Measurements from ENCODE around the gene TH. TPM values are rescaled to one million over a fixed set of nuclear protein-coding genes. Genes with fewer than 3 reads are reported as not detected.

The TH gene
- total RNA-seq, 2 donors from 2014 or later, result not detected

DNA sequence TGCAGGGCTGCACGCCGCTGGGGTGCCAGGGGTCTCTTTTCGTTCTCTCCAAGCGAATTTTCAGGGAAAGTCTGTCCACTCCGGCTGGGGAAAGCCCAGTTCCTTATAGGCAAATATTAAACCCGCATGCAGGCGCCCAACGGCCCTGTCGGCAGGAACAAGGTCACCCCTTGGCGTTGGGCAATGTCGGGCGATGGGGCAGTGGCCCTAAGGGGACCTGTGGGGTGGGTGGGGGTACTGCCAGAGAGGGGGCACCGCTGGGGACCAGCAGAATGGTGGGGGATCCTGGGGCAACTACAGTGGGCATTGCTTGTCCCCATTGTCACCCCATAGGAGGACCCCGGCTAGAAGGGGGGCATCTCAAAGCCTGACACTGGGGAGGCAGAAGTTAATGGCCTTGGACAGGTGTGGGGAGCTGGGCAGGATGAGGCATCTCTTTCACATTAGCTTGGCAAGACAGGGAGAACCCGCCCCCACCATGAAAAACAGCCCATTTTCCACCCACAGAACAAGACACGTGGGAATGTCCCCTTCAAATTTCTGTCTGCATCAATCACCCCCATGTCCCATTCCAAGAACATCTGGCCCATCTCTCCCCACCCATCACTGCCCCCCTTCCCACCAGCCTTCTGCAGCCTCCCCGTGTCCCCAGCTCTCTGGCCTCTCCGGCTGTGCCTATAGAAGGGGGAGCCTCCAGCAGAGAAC is 26.9 kb downstream of the TH start:
- DNase-seq (ENCODE audit: low spot score in 2 of 2), result no peak
- H3K36me3 Mint-ChIP-seq, result no peaks in the 10 kb centered on the region
- ATAC-seq, result no peak
- no peaks in the 10 kb centered on the region for H3K9me3 Mint-ChIP-seq
- H3K27ac Mint-ChIP-seq, result no peak overlapping the region

DNA sequence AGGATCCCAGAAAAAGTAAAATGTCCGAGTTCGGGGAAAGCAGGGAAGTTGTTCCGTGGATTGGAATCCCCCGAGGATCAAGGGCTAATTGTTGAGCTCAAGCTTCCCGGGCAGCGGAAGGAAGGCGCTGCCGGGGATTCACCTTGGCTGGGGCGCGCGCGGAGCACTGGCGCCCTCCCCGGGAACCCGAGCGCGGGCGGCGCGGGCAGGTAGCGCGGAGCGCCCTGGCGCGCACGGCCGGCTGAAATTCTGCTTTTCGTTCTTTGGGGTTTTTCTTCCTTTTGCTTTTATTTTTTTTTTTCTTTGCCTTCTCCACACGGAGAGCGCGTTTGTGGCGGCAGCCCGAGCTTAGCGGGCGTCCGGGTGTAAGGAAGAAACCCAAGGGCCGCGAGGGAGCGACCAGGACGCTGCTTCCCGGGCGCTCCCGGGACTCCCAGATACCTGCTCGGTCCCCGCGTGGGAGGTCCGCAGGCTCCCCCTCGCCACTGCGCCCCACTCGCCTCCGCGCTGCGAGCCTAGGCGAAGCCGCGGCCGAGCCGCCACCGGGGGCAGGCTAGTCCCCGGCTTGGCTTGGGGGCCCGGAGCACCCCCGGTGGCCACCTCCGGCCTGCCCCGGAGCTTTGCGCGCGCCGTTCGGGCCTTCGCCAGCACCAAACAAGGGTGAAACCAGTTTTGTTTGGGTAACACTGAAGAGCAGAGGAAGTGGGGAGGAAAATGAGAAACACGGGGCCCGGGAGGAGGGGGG is 27.6 kb downstream of the TH start:
- ATAC-seq, result peak in 1 of 2 donors; percentile 30
- Mint-ChIP-seq H3K27ac (no peak overlapping the region), H3K36me3 (no peaks in the 10 kb centered on the region), H3K9me3 (no peaks in the 10 kb centered on the region)
- no peak for DNase-seq (ENCODE audit: low spot score in 2 of 2)

DNA sequence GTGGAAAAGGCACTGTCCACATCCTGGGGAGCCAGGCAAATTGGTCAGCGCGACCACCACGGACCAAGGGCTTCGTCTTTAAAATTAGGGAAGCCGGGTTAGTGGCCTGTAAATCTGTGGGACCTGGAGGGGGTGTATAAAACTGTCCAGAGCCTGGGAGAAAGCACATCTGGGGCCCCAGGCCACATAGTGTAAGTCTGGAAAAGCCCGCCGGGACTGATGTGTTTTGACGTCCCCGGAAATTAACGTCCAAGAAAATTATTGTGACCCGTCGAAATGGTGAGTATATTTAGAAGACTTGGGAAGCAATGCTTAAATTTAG is 28.2 kb downstream of the TH start:
- DNase-seq (ENCODE audit: low spot score in 2 of 2) (no peak), ATAC-seq (no peak)
- no peaks in the 10 kb centered on the region for H3K36me3 Mint-ChIP-seq
- H3K9me3 Mint-ChIP-seq, result no peaks in the 10 kb centered on the region
- no peak overlapping the region for H3K27ac Mint-ChIP-seq

DNA sequence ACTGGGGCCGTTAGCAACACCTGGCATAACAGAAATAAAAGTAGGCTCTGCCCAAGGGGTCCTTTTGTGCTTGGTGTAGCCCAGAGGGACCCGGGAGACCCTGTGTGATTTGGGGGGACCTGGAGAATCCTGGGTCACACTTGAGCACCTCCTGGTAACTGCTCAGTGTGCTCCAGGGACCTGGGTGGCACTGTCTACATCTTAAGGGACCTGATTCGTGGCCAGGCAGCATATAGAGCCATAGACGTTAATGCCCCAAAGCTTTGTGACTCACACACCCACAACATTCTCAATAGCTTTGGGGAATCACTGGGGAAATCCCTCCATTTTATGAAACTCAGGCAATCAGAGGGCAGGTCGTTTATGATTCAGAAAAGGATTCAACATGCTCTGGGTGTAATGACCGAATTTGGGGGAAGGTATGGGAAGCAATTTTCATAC is 28.8 kb downstream of the TH start:
- Mint-ChIP-seq H3K9me3 (no peaks in the 10 kb centered on the region), H3K27ac (no peak overlapping the region), H3K36me3 (no peaks in the 10 kb centered on the region)
- DNase-seq (ENCODE audit: low spot score in 2 of 2) (peak in 1 of 2 donors; percentile 58), ATAC-seq (peak; percentile 97 to 98)

DNA sequence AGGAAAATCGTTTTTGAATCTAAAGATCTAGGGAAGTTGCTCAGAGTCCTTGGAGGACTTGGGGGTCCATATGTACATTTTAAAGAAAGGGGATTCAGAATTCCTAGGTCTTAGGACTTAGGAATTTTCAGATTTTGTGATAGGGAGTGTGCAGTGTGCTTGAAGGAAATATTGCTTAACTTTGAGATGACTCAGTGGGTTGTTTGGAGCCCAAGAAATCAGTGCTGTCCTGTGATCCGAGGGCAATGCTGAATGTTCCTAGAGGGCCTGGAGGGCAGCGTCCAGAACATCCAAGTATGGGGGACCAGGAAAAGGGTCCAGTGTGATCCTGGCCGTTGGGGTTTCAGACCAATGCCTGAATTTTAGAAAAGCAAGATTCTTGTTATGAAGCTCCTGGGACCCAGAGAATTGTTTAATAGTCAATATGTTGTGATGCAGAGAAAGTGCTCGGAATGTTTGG is 29.3 kb downstream of the TH start:
- ATAC-seq, result no peak
- no peaks in the 10 kb centered on the region for H3K36me3 Mint-ChIP-seq

DNA sequence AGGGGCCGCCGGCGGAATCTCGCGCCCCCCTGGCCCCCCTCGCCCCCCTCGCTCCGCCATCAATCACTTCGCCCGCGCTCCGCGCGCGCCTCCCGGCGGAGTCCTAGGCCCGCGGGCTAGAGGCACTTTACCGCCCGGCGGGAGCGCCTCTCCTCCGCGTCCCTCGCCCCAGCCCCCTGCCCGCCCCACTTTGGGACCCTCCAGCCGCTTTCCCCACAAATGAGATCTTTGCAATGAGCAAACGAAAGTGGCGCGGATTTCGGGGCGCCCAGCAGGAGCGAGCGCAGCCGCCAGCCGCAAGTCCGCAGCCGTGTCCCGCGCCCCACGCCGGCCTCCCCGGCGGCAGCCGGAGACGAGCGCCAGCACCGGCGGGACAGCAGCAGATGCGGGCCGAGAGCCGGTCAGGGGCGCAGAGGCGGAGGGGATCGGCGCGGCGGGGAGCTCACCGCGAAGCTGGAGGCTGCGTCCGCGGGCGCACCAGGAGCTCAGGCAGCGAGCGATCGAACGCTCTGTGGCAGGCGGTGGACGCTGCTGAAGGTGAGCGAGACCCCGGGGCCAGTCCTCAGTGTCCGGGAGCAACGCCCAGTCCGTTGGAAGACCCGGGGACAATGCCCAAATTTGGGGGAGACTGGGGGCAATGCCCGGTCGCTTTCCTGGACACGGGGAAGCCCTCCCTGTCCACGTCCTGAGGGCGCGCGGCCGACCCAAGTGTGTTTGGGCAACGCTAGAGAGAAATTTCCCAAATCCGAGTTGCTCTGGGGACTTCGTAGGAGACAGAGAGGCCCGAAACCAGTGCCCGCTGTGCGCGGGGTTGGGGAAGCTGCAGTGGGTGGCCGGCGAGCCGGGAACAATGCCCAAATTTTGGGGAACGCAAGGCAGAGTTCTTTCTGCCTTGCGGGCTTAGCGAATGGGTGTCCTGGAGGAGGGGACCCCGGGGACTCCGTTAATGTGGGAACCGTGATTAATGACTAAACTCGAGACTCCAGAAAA is 30.9 kb downstream of the TH start:
- DNase-seq (ENCODE audit: low spot score in 2 of 2), result no peak
- Mint-ChIP-seq H3K27ac (no peak overlapping the region), H3K9me3 (no peaks in the 10 kb centered on the region), H3K36me3 (no peaks in the 10 kb centered on the region)
- no peak for ATAC-seq

More for the DNA sequence above, 29.3 kb downstream of the TH start:
- Mint-ChIP-seq H3K9me3 (no peaks in the 10 kb centered on the region), H3K27ac (no peak overlapping the region)
- no peak for DNase-seq (ENCODE audit: low spot score in 2 of 2)

DNA sequence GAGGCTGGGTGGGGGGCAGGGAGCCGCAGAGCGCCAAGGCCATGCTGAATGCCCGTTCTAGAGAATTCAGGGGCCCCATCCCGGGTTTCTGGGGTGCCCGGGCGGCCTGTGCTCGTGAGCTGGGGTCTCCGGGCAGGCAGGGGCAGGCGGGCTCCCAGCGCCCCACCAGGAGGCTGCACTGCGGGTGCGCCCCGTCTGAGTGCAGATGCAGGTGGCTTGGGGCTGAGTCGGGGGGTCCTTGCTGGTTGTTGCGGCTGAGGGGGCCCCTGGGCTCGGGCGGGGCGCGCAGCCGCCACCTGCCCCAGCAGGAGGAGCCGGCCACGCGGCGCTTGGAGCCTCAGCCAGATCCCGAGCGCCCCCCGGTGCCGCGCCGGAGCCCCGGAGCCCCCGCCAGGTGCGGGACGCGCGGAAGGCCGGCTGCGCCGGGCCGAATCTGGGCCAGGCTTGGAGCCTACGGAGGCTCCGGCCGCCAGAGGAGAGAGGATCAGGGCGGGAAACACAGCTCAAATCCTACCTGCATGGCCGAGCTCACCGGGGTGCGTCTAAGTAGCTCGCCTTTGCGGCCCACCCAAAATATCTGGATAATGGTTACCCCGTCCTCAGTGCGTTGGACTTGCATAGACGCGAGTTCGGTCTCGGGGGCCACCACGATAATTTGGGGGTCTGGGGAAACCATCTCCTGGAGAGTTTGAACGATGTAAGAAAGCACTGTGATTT is 31.8 kb downstream of the TH start:
- Mint-ChIP-seq H3K36me3 (no peaks in the 10 kb centered on the region), H3K9me3 (no peaks in the 10 kb centered on the region), H3K27ac (no peak overlapping the region)
- no peak for DNase-seq (ENCODE audit: low spot score in 2 of 2)
- ATAC-seq, result no peak

DNA sequence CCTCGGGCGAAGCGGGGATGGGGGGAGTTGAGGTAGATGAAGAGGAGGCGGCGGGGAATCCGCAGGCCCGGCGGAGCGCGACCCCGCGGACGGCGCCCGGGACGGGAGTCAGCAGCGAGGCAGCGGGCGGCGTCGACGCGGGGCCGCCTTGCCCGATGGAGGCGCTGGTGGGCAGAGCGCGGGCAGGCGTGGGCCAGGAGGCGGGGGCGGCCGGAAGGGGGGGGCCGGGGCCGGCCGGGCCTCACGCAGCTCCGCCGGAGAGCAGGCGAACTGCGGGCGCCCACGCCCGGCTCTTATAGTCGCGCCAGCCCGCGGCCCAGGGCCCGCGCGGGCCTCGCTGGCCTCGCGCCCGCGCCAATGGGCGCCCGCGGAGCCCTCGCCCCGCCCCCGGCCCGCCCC is 32.5 kb downstream of the TH start, which contains the start of gene IGF2:
Gene IGF2 (minus strand): TSS at position 267 of the 399 bp plus-strand sequence. CDS start 3,866 bp downstream, outside the sequence.
- ATAC-seq (no peak), DNase-seq (ENCODE audit: low spot score in 2 of 2) (no peak)
- no peak within 1 kb of the TSS for H3K27ac Mint-ChIP-seq

DNA sequence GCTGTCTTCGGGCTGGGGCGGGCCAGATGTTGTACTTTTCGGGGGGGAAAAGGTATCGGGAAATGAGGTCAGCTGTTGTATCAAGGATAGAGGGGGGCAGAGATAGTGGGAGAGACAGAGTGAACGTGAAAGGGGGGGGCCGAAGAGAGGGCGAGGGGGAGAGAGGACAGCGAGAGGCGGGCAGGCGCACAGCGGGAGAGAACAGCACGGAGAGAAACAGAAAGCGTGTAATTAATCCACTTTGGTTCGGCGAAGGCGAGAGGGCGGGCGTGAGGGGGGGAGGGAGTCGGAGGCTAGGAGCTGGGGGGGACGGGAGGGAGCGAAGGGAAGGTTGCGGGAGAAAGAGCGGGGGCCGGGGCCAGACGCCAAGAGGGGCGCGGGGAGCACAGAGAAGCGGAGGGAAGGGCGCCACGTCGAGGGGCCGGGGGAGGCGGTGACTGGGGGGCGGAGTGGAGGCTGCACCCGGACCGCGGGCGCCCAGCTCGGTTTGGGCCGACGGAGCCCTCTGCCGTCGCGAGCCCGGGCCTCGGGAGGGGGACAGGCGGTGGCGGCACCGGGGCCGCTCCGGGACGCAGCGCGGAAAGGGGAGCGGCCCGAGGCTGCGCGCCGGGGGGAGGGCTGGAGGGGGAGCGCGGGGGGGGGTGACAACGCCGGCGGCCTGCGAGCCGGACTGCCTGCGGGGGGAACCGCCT is 33.0 kb downstream of the TH start:
- H3K27ac Mint-ChIP-seq, result no peak overlapping the region
- DNase-seq (ENCODE audit: low spot score in 2 of 2), result no peak
- no peaks in the 10 kb centered on the region for H3K36me3 Mint-ChIP-seq
- no peak for ATAC-seq
- no peaks in the 10 kb centered on the region for H3K9me3 Mint-ChIP-seq

More for the DNA sequence above, 32.5 kb downstream of the TH start, which contains the start of gene IGF2:
- Mint-ChIP-seq H3K9me3 (no peaks in the 10 kb centered on the region), H3K36me3 (no peaks in the 10 kb centered on the region)

DNA sequence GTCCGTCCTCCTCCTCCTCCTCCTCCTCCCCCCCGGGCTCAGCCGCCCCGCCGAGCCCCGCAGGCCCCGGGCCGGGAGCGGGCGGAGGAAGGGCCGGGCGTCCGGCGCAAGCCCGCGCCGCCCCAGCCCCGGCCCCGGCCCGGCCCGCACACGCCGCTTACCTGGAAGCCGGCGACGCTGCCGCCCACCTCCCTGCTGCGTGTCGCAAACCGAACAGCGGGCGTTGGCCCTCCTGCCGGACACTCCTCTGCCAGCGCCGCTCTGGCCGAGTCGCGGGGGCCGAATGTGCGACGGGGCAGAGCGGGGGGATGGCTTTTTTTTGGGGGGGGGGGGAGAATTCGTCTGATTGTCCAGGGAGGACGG is 33.6 kb downstream of the TH start:
- DNase-seq (ENCODE audit: low spot score in 2 of 2) (no peak), ATAC-seq (no peak)
- Mint-ChIP-seq H3K36me3 (no peaks in the 10 kb centered on the region), H3K27ac (no peak overlapping the region), H3K9me3 (no peaks in the 10 kb centered on the region)

DNA sequence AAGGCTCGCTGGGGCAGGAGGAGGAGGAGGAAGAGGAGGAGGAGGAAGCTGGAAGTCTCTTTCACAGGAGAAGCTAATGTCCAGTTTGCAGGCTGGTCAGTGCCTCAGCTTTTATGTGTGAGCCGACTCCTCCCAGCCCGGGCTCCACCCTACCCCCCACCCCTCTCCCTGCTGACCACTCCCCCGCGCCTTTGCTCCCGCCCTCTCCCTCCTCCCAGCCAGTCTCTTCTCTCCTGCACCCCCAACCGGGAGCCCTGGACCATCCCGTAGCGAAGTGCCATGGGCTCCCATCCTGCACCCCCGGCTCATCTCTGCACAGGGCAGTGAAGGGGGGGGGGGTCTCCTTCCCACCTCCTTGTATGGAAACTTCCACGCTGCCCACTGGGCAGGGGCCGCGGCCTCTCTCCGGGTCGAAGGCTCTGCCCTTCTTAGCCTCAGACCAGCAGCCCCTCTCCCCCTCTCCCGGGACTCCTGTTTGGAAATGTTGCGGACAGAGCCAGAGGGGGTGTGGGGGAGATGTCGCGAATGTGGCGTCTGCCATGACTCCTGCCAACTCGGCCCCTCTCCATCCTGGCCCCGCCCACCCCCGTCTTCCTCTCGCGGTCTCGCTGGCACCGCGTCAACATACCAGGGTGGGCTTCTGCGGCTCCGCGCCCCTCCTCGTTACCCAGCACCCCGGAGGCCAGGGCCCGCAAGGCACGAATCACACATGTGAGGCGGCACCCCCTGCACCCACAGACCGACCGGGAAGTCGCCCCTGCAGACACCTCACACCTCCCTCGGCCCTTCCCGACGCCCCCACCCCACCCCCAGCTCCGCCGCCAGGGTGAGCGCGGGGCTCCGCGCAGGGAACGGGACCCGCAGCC is 34.2 kb downstream of the TH start:
- H3K27ac Mint-ChIP-seq, result no peak overlapping the region

DNA sequence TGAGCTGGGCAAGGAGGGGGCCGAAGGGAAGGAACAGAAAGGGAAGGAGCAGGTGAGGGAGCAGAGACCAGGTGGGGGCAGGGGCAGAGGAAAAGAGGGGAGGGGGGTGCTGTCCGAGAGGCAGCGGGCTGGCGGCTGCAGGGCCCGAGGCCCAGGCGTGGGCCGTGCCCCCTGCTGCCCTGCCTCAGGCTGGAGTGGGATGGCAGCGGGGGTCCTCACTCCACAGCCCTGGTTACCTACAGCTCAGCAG is 34.7 kb downstream of the TH start:
- Mint-ChIP-seq H3K27ac (no peak overlapping the region), H3K36me3 (peaks cover under 1 to 3% of the 10 kb centered on the region in 2 donors), H3K9me3 (peaks cover under 1 to 2% of the 10 kb centered on the region in 2 donors)
- ATAC-seq (no peak), DNase-seq (ENCODE audit: low spot score in 2 of 2) (no peak)

More for the DNA sequence above, 34.2 kb downstream of the TH start:
- H3K9me3 Mint-ChIP-seq, result no peaks in the 10 kb centered on the region
- DNase-seq (ENCODE audit: low spot score in 2 of 2) (no peak), ATAC-seq (no peak)
- no peaks in the 10 kb centered on the region for H3K36me3 Mint-ChIP-seq

DNA sequence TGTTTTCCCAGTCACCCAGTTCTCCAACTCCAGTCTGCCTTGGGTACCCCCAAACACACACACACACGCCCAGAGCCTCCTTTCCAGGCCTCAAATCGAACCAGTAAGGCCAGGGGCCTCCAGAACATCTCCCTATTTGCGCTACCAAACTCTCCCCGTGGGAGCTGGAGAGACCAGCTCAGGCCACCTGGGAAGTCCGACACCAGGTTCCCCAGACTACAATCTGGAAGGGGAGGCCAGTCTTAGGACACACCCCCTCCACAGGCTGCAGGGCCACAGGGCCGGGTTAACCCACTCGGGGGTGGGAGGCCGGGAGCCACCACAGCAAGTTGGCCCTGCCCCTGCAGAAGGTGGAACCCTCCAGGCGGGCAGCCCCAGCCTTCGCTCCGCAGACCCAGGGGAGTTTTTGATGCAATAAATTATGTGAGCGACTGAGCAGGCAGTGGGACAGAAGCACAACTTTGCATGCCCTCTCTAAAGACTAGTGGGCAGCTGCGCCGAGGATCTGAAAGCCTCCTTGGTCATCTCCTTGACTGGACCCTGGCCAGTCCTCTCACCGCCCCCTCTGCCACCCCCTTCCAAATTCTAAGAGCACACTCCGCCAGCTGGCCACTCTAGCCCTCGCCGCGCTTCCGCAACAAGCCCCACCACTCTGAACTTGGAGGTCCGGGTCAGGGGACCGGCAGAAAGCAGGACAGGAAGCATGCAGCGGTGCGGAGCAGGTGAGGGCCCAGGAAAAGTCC is 35.2 kb downstream of the TH start:
- Mint-ChIP-seq H3K27ac (no peak overlapping the region), H3K9me3 (peaks cover 6 to 7% of the 10 kb centered on the region in 2 donors), H3K36me3 (peaks cover 6 to 8% of the 10 kb centered on the region in 2 donors)
- DNase-seq (ENCODE audit: low spot score in 2 of 2) (no peak), ATAC-seq (no peak)

DNA sequence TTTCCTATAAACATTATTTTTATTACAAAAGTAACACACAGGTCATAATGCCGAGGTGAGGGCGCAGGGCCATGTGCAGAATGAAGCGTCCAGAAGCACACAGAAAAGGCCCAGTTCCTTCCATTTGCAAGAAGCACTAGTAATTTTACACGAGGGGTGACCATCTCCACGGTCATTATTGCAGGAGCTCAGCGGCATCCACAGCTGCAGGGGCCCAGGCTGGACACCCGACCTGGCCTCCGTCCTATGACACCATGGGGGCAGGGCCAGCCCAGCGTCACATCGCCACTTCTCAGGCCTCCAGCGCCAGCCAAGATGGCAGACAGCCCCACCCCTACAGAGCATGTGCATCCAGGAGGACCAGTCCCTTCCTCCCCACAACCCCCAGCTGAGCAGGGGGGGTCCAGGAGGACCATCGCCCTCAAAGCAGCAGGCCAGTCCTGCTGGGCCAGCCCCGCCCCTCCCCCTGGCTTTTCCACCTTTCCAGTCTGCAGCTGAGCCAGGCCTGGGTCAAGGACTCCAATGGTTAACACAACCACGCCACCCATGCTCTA is 35.9 kb downstream of the TH start:
- no peak overlapping the region for H3K27ac Mint-ChIP-seq
- H3K36me3 Mint-ChIP-seq, result peaks cover 9 to 10% of the 10 kb centered on the region in 2 donors
- ATAC-seq (no peak), DNase-seq (ENCODE audit: low spot score in 2 of 2) (no peak)
- H3K9me3 Mint-ChIP-seq, result peaks cover 8 to 11% of the 10 kb centered on the region in 2 donors
